Measurements from ENCODE around the gene MRTFA.

Gene MRTFA

DNA sequence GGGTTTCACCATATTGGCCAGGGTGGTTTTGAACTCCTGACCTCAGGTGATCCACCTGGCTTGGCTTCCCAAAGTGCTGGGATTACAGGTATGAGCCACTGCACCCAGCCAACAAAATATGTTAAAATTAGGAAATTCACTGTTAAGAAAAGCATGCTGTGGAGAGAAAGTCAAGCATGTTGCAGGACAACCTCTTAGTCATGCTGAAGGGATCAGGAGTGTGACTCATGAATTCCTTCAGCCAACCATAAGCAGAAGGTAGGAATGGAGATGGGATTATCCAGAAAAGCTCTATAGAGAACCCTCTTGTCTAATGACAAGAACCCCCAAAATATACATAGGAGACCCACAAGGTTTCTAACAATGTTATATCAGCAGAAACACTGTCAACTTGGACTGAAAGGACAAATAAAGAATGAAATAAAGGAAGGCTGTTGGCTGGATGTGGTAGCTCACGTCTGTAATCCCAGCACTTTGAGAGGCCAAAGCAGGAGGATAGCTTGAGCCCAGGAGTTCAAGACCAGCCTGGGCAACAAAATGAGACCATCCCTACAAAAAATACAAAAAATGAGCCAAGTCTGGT lies 16.0 kb downstream of the MRTFA start:
- H3K4me3 ChIP-seq (ENCODE audit: low read depth, low read length): no peak overlapping the region
- no peak for TF ChIP-seq CTCF (IDR thresholded peaks at IDR 0.05; ENCODE audit: low read depth, low read length)
- in situ Hi-C loops (cut with HindIII; ENCODE audit: low sequenced_read_pairs): no loop called here

DNA sequence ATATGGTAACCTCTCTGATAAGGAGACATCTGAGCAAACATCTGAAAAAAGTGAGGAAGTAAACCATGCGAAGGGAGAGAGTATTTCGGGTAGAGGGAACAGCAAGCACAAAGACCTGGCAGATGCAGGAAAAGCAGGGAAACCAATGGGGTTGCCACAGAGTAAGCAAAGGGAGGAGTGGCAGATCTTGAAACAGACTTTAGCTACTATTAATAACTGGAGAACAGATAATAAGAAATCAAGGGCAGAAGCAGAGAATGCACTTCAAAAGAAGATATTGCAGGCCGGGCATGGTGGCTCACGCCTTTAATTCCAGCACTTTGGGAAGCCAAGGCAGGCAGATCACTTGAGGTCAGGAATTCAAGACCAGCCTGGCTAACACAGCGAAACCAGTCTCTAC lies 18.1 kb downstream of the MRTFA start:
- in situ Hi-C loops (cut with HindIII; ENCODE audit: low sequenced_read_pairs): no loop called here
- no peak overlapping the region for H3K4me3 ChIP-seq (ENCODE audit: low read depth, low read length)
- TF ChIP-seq CTCF (IDR thresholded peaks at IDR 0.05; ENCODE audit: low read depth, low read length): no peak
- no peak for DNase-seq (ENCODE audit: low read depth, low spot score)

More for the DNA sequence above, 16.0 kb downstream of the MRTFA start:
- DNase-seq (ENCODE audit: low read depth, low spot score): peak; percentile 51

DNA sequence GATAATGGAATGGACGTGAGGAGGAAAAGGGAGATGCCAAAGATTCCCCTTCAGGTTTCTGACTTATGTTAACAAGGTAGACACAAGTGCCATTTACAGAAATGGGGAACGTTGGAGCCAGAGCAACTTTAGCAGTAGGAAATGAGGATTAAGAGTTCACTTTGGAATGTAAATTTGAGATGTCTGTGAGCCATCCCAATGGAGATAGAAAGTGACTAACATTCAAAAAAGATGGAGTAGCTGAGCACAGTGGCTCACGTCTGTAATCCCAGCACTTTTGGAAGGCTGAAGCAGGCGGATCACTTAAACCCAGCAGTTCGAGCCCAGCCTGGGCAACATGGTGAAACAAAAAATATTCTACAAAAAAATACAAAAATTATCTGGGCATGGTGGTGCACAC lies 19.9 kb downstream of the MRTFA start:
- DNase-seq (ENCODE audit: low read depth, low spot score): no peak
- in situ Hi-C loops (cut with HindIII; ENCODE audit: low sequenced_read_pairs): no loop called here
- no peak overlapping the region for H3K4me3 ChIP-seq (ENCODE audit: low read depth, low read length)
- TF ChIP-seq CTCF (IDR thresholded peaks at IDR 0.05; ENCODE audit: low read depth, low read length): no peak

GRCh38 chr22:40613067-40613466 lies 23.5 kb downstream of the MRTFA start:
- DNase-seq (ENCODE audit: low read depth, low spot score): no peak
- in situ Hi-C loops (cut with HindIII; ENCODE audit: low sequenced_read_pairs): no loop called here
- H3K4me3 ChIP-seq (ENCODE audit: low read depth, low read length): no peak overlapping the region
- no peak for TF ChIP-seq CTCF (IDR thresholded peaks at IDR 0.05; ENCODE audit: low read depth, low read length)

DNA sequence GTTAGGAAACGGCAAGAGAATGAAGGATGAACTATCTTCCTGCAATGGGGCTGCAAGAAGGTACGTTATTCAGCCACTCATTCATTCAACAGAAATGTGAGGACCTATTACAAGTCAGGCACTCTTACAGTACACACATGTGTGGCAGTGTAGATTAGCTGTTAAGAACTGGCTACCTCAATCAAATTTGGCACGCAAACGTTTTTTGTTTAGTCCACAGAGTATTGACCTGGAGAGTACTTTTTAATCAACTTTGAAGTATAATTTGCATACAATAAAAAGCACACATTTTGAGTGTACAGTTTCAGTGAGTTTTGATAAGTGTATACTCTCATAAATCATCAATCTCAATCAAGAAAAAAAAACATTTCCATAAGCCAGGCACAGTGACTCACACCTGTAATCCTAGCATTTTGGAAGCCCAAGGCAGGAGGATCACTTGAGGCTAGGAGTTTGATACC lies 24.2 kb downstream of the MRTFA start:
- DNase-seq (ENCODE audit: low read depth, low spot score): no peak
- TF ChIP-seq CTCF (IDR thresholded peaks at IDR 0.05; ENCODE audit: low read depth, low read length): no peak

GRCh38 chr22:40611606-40612005 lies 24.9 kb downstream of the MRTFA start:
- DNase-seq (ENCODE audit: low read depth, low spot score): no peak

More for the DNA sequence above, 24.2 kb downstream of the MRTFA start:
- in situ Hi-C loops (cut with HindIII; ENCODE audit: low sequenced_read_pairs): no loop called here
- H3K4me3 ChIP-seq (ENCODE audit: low read depth, low read length): no peak overlapping the region

More at GRCh38 chr22:40611606-40612005, 24.9 kb downstream of the MRTFA start:
- no peak overlapping the region for H3K4me3 ChIP-seq (ENCODE audit: low read depth, low read length)
- in situ Hi-C loops (cut with HindIII; ENCODE audit: low sequenced_read_pairs): no loop called here
- no peak for TF ChIP-seq CTCF (IDR thresholded peaks at IDR 0.05; ENCODE audit: low read depth, low read length)

Data from astrocyte of the spinal cord (primary cell).